ENCODE measurements around the gene PIR. TPM values are rescaled to one million over a fixed set of nuclear protein-coding genes. Genes with fewer than 3 reads are reported as not detected.

The PIR gene
- total and polyA plus RNA-seq, 2 of the 8 experiments (the other 6 are each of a cell fraction or from before 2014, with no cell fraction given) = 6.4 to 10.3 TPM

- Histone ChIP-seq H3K27ac (ENCODE audit: low read depth, low read length) (no peak overlapping the region), H3K4me3 (ENCODE audit: extremely low read depth in 1 of 4, insufficient read depth in 2 of 4, low read depth in 3 of 4, low read length in 4 of 4) (no peak overlapping the region), H3K4me2 (ENCODE audit: insufficient read depth in 1 of 2, low read depth in 2 of 2, low read length in 2 of 2) (no peak overlapping the region), H4K5ac (ENCODE audit: insufficient read length, low read depth, low read length) (no peak overlapping the region), H3K79me2 (ENCODE audit: control insufficient read depth in 1 of 2, insufficient read depth in 2 of 2, low read length in 2 of 2) (no peaks in the 10 kb centered on the region), H3K23ac (ENCODE audit: insufficient read length) (no peak overlapping the region), H3K4ac (replicated peaks; ENCODE audit: insufficient read length, low read depth, low read length) (no peak overlapping the region), H2BK120ac (replicated peaks; ENCODE audit: low read depth, low read length) (no peak overlapping the region), H2BK15ac (ENCODE audit: low read length) (no peak overlapping the region), H3K79me1 (ENCODE audit: low read depth, low read length) (no peaks in the 10 kb centered on the region), H4K91ac (replicated peaks; ENCODE audit: insufficient read length, low read length) (no peak overlapping the region), H3K23me2 (ENCODE audit: low read depth, low read length) (no peaks in the 10 kb centered on the region), H3K27me3 (replicated peaks in 1 of 4; ENCODE audit: control insufficient read depth in 3 of 4, extremely low read depth in 1 of 4, insufficient read depth in 3 of 4, low read length in 3 of 4) (no peaks in the 10 kb centered on the region), H3K4me1 (replicated peaks in 1 of 4; ENCODE audit: control insufficient read depth in 3 of 4, insufficient read depth in 4 of 4, low read length in 3 of 4) (no peaks in the 10 kb centered on the region), H2AK5ac (ENCODE audit: low read depth, low read length) (no peak overlapping the region), H2BK5ac (ENCODE audit: low read depth, low read length) (no peak overlapping the region), H3K18ac (ENCODE audit: extremely low read depth, low read length) (no peak overlapping the region), H2BK12ac (ENCODE audit: low read depth, low read length) (no peak overlapping the region), H3K56ac (replicated peaks; ENCODE audit: insufficient read length, low read depth, low read length) (no peak overlapping the region), H3K14ac (ENCODE audit: insufficient read length) (no peak overlapping the region), H2AFZ (ENCODE audit: low read length) (no peak overlapping the region), H3K36me3 (ENCODE audit: control insufficient read depth in 2 of 4, insufficient read depth in 4 of 4, low read length in 3 of 4) (no peaks in the 10 kb centered on the region), H3K9me3 (ENCODE audit: insufficient read depth in 2 of 2, low read depth in 1 of 2, low read length in 1 of 2) (no peaks in the 10 kb centered on the region), H2BK20ac (ENCODE audit: low read length) (no peak overlapping the region), H3K9ac (replicated peaks in 1 of 4; ENCODE audit: extremely low read depth in 1 of 4, low read depth in 3 of 4, low read length in 3 of 4) (no peak overlapping the region), H4K8ac (ENCODE audit: extremely low read depth, insufficient read depth, low read length) (no peak overlapping the region), H4K20me1 (replicated peaks in 1 of 2; ENCODE audit: control insufficient read depth in 1 of 2, insufficient read depth in 2 of 2, low read length in 2 of 2) (no peaks in the 10 kb centered on the region)
- no peak for FAIRE-seq
- ChIA-PET CTCF (ENCODE audit: partially characterized antibody) (interaction anchor here (0.6 to 1.0 kb wide), 2 partner anchors 14 to 100 kb away, joined by 3 read pairs; no protein-coding TSS in a partner anchor), POLR2A (ENCODE audit: partially characterized antibody) (no interaction called here)
- no peak for DNase-seq (ENCODE audit: low read depth in 1 of 2, low spot score in 2 of 2)
- WGBS, 2 experiments (ENCODE audit: extremely low coverage in 1 of 2, insufficient coverage in 1 of 2, insufficient read length in 1 of 2, insufficient replicate concordance in 2 of 2, low coverage in 1 of 2, low lambda C conversion rate in 2 of 2, missing lambda C conversion rate in 1 of 2) = 89% methylated on average over 8 of the region's 9 CpGs; no CpG with 5 or more reads in 1 of the 2 experiments
- no peak for TF ChIP-seq CEBPB (IDR thresholded peaks at IDR 0.05; ENCODE audit: low read depth, low read length)
- TF ChIP-seq KDM5A (IDR thresholded peaks at IDR 0.05; ENCODE audit: low read length) = no peak
- TF ChIP-seq CHD2 (IDR thresholded peaks at IDR 0.05; ENCODE audit: low read length) = no peak
- no peak for TF ChIP-seq EZH2 (IDR thresholded peaks at IDR 0.05; ENCODE audit: low read depth, low read length, severe bottlenecking)
Observed at GRCh38 chrX:15366506-15367352, 126.4 kb downstream of the PIR start.

Data from H1 (cell line).